Measurements from ENCODE around the gene GP1BB. TPM values are rescaled to one million over a fixed set of nuclear protein-coding genes. Genes with fewer than 3 reads are reported as not detected.

The GP1BB gene
- polyA plus RNA-seq, 1 of the 3 experiments (the other 2 are of a cell fraction) = 1.5 TPM

DNA sequence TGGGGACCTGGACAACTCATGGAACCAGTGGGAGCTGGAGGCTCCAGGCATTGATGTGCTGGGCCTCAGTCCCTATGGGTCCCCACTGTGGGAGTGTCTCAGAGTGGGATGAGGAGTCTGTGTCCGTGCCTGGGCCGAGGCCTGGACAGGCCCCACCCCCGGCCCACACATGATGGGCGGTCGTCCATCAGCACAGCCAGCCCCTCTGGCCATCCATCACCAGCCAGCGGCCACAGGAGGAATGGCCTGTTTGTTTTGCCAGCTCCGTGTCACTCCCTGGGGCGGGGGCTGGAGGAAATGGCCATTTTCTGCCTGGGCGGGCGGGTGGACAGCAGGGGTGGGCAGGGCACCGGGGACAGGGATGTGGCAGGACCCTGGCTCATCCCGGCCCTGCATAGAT lies 24.2 kb downstream of the GP1BB start:
- H3K36me3 ChIP-seq (replicated peaks in 1 of 2; ENCODE audit: control insufficient read depth in 1 of 2, insufficient read depth in 2 of 2, low read length in 1 of 2) = no peaks in the 10 kb centered on the region
- WGBS (ENCODE audit: low lambda C conversion rate) = 61% methylated on average over 8 of the region's 12 CpGs
- POLR2A ChIA-PET = no interaction called here

DNA sequence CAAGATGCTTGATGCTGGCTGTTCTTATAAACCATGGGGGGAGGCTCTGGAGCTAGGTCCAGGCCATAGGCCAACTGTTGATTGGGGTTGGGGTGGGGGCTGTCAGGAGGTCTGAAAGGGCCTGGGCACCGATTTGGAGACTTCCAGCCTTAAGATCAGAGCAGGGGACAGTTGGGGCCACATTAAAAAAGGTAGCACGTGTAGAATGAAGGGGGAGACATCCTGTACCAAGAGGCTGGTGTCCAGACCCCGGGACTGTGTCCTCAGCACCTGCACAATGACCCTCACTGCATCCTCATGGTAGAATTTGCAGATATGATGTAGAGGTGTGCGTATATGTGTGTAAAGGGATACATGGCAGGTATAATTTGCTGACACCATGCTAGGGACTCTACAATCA lies 24.8 kb downstream of the GP1BB start:
- Histone ChIP-seq H3K79me2 (ENCODE audit: insufficient read depth) (no peaks in the 10 kb centered on the region), H3K27ac (ENCODE audit: low read depth in 2 of 2, low read length in 1 of 2) (no peak overlapping the region), H3K9ac (no peak overlapping the region), H3K4me3 (ENCODE audit: low read depth in 2 of 2, low read length in 1 of 2) (no peak overlapping the region), H3K4me2 (no peak overlapping the region), H3K4me1 (ENCODE audit: control insufficient read depth in 1 of 2, insufficient read depth in 2 of 2, low read depth in 1 of 2, low read length in 1 of 2) (peaks cover 0 to 15% of the 10 kb centered on the region in 2 experiments; a peak in 1 of 4 replicates), H2AFZ (ENCODE audit: low read depth) (no peak overlapping the region), H3K9me2 (no peaks in the 10 kb centered on the region), H3K36me3 (replicated peaks in 1 of 2; ENCODE audit: control insufficient read depth in 1 of 2, insufficient read depth in 2 of 2, low read length in 1 of 2) (no peaks in the 10 kb centered on the region), H4K20me1 (ENCODE audit: insufficient read depth) (no peaks in the 10 kb centered on the region), H3F3A (replicated peaks; ENCODE audit: insufficient read depth) (no peaks in the 10 kb centered on the region), H3K27me3 (ENCODE audit: insufficient read depth) (no peaks in the 10 kb centered on the region), H3K9me3 (no peaks in the 10 kb centered on the region)
- no peak for DNase-seq
- WGBS (ENCODE audit: low lambda C conversion rate) = 56% methylated on average over 3 of the region's 4 CpGs
- ChIA-PET POLR2A (no interaction called here), CTCF (interaction anchor here (1.0 to 4.7 kb wide), 4 partner anchors 8 to 162 kb away, joined by 3 to 54 read pairs (median 5); no protein-coding TSS in a partner anchor)
- TF ChIP-seq PBX3 (IDR thresholded peaks at IDR 0.05) = no peak
- no peak for TF ChIP-seq ELF1 (IDR thresholded peaks at IDR 0.05)
- TF ChIP-seq GATA2 (CRISPR knock-in tag; IDR thresholded peaks at IDR 0.05) = no peak
- no peak for TF ChIP-seq POLR2AphosphoS5 (IDR thresholded peaks at IDR 0.05; ENCODE audit: low read depth, low read length)
- TF ChIP-seq, protein P1, sequence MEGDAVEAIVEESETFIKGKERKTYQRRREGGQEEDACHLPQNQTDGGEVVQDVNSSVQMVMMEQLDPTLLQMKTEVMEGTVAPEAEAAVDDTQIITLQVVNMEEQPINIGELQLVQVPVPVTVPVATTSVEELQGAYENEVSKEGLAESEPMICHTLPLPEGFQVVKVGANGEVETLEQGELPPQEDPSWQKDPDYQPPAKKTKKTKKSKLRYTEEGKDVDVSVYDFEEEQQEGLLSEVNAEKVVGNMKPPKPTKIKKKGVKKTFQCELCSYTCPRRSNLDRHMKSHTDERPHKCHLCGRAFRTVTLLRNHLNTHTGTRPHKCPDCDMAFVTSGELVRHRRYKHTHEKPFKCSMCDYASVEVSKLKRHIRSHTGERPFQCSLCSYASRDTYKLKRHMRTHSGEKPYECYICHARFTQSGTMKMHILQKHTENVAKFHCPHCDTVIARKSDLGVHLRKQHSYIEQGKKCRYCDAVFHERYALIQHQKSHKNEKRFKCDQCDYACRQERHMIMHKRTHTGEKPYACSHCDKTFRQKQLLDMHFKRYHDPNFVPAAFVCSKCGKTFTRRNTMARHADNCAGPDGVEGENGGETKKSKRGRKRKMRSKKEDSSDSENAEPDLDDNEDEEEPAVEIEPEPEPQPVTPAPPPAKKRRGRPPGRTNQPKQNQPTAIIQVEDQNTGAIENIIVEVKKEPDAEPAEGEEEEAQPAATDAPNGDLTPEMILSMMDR (IDR thresholded peaks at IDR 0.05) = no peak
- TF ChIP-seq, protein P2, sequence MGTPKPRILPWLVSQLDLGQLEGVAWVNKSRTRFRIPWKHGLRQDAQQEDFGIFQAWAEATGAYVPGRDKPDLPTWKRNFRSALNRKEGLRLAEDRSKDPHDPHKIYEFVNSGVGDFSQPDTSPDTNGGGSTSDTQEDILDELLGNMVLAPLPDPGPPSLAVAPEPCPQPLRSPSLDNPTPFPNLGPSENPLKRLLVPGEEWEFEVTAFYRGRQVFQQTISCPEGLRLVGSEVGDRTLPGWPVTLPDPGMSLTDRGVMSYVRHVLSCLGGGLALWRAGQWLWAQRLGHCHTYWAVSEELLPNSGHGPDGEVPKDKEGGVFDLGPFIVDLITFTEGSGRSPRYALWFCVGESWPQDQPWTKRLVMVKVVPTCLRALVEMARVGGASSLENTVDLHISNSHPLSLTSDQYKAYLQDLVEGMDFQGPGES (IDR thresholded peaks at IDR 0.05; ENCODE audit: low read depth, low read length) = no peak
- TF ChIP-seq, protein P3, sequence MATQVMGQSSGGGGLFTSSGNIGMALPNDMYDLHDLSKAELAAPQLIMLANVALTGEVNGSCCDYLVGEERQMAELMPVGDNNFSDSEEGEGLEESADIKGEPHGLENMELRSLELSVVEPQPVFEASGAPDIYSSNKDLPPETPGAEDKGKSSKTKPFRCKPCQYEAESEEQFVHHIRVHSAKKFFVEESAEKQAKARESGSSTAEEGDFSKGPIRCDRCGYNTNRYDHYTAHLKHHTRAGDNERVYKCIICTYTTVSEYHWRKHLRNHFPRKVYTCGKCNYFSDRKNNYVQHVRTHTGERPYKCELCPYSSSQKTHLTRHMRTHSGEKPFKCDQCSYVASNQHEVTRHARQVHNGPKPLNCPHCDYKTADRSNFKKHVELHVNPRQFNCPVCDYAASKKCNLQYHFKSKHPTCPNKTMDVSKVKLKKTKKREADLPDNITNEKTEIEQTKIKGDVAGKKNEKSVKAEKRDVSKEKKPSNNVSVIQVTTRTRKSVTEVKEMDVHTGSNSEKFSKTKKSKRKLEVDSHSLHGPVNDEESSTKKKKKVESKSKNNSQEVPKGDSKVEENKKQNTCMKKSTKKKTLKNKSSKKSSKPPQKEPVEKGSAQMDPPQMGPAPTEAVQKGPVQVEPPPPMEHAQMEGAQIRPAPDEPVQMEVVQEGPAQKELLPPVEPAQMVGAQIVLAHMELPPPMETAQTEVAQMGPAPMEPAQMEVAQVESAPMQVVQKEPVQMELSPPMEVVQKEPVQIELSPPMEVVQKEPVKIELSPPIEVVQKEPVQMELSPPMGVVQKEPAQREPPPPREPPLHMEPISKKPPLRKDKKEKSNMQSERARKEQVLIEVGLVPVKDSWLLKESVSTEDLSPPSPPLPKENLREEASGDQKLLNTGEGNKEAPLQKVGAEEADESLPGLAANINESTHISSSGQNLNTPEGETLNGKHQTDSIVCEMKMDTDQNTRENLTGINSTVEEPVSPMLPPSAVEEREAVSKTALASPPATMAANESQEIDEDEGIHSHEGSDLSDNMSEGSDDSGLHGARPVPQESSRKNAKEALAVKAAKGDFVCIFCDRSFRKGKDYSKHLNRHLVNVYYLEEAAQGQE (IDR thresholded peaks at IDR 0.05; ENCODE audit: low read depth, low read length) = no peak
- TF ChIP-seq GABPA (IDR thresholded peaks at IDR 0.05; ENCODE audit: low read depth) = no peak
- TF ChIP-seq RCOR1 (IDR thresholded peaks at IDR 0.05; ENCODE audit: low read length) = no peak
- TF ChIP-seq USF2 (IDR thresholded peaks at IDR 0.05; ENCODE audit: borderline replicate concordance, low read depth, low read length) = no peak

More for the DNA sequence above, 24.2 kb downstream of the GP1BB start:
- no peak overlapping the region for H3K4me3 ChIP-seq (ENCODE audit: low read depth in 2 of 2, low read length in 1 of 2)
- H3K9ac ChIP-seq = no peak overlapping the region
- no peak overlapping the region for H3K4me2 ChIP-seq
- DNase-seq = no peak
- no peaks in the 10 kb centered on the region for H4K20me1 ChIP-seq (ENCODE audit: insufficient read depth)
- no peak overlapping the region for H3K27ac ChIP-seq (ENCODE audit: low read depth in 2 of 2, low read length in 1 of 2)
- H3K9me2 ChIP-seq = no peaks in the 10 kb centered on the region
- CTCF ChIA-PET = interaction anchor here (1.4 to 4.7 kb wide), 4 partner anchors 9 to 163 kb away, joined by 4 to 54 read pairs (median 11); no protein-coding TSS in a partner anchor
- H3F3A ChIP-seq (replicated peaks; ENCODE audit: insufficient read depth) = no peaks in the 10 kb centered on the region
- no peaks in the 10 kb centered on the region for H3K27me3 ChIP-seq (ENCODE audit: insufficient read depth)
- no peaks in the 10 kb centered on the region for H3K9me3 ChIP-seq
- TF ChIP-seq, protein P4, sequence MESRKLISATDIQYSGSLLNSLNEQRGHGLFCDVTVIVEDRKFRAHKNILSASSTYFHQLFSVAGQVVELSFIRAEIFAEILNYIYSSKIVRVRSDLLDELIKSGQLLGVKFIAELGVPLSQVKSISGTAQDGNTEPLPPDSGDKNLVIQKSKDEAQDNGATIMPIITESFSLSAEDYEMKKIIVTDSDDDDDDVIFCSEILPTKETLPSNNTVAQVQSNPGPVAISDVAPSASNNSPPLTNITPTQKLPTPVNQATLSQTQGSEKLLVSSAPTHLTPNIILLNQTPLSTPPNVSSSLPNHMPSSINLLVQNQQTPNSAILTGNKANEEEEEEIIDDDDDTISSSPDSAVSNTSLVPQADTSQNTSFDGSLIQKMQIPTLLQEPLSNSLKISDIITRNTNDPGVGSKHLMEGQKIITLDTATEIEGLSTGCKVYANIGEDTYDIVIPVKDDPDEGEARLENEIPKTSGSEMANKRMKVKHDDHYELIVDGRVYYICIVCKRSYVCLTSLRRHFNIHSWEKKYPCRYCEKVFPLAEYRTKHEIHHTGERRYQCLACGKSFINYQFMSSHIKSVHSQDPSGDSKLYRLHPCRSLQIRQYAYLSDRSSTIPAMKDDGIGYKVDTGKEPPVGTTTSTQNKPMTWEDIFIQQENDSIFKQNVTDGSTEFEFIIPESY (IDR thresholded peaks at IDR 0.05; ENCODE audit: borderline replicate concordance, low read depth) = no peak
- no peak for TF ChIP-seq TEAD4 (IDR thresholded peaks at IDR 0.05; ENCODE audit: borderline replicate concordance, insufficient read depth)
- TF ChIP-seq SIN3A (IDR thresholded peaks at IDR 0.05; ENCODE audit: borderline replicate concordance, low read depth, low read length) = no peak
- TF ChIP-seq USF1 (IDR thresholded peaks at IDR 0.05; ENCODE audit: borderline replicate concordance, low read depth) = no peak
- no peak overlapping the region for H2AFZ ChIP-seq (ENCODE audit: low read depth)
- peaks cover 0 to 15% of the 10 kb centered on the region in 2 experiments; a peak in 1 of 4 replicates for H3K4me1 ChIP-seq (ENCODE audit: control insufficient read depth in 1 of 2, insufficient read depth in 2 of 2, low read depth in 1 of 2, low read length in 1 of 2)
- H3K79me2 ChIP-seq (ENCODE audit: insufficient read depth) = no peaks in the 10 kb centered on the region

Measured in SK-N-SH (cell line).